Thyroid gland (tissue), 4 donors: Measurements from ENCODE around the gene STAT3. TPM values are rescaled to one million over a fixed set of nuclear protein-coding genes. Genes with fewer than 3 reads are reported as not detected.

Experiments
- DNase-seq, 2 donors: peaks; one replicate each; pipeline ENCODE4 v3.0.0-alpha.2; 2019
- H3K27ac ChIP-seq, 3 donors: fragments of 200-600 bp; sonication (generic); 1 replicate in 2 of 3; 2 replicates in 1 of 3; pipeline ENCODE4 v1.5.1; 2016 to 2019; ENCODE audit warnings: mild to moderate bottlenecking in 1 of 3, moderate library complexity in 1 of 3
- H3K27me3 ChIP-seq: fragments of 200-600 bp; sonication (generic); one replicate; pipeline ENCODE4 v1.5.1; 2019
- H3K36me3 ChIP-seq, 2 donors: fragments of 200-600 bp; sonication (generic); one replicate each; pipeline ENCODE4 v1.5.1; 2016 to 2019
- H3K4me1 ChIP-seq, 2 donors: fragments of 200-600 bp; sonication (generic); one replicate each; pipeline ENCODE4 v1.5.1; 2017 to 2019
- H3K4me3 ChIP-seq, 3 donors: fragments of 200-600 bp; sonication (generic); replicated peaks in 1 of 3; 1 replicate in 2 of 3; 2 replicates in 1 of 3; pipeline ENCODE4 v1.5.1; 2016; ENCODE audit warnings: mild to moderate bottlenecking in 1 of 3
- H3K9me3 ChIP-seq: fragments of 200-600 bp; sonication (generic); one replicate; pipeline ENCODE4 v1.5.1; 2017
- POLR2A ChIP-seq, 2 donors: fragments of 450-650 bp; IDR thresholded peaks; one replicate each; pipeline ENCODE4 v1.6.1; 2017; ENCODE audit warnings: antibody characterized with exemption in 2 of 2, mild to moderate bottlenecking in 2 of 2, moderate library complexity in 1 of 2
- WGBS, 2 donors: methylation state at CpG; one replicate each; pipeline ENCODE4 v1.1.5; 2017; 5-methylcytosine and 5-hydroxymethylcytosine counted together
- intact Hi-C: fragments of 100-400 bp; cut with DNase I; formaldehyde crosslinking; loops from one replicate; pipeline ENCODE4 v1.15.1; 2023
- total RNA-seq, 4 donors: library from RNA; depleted of rRNA; stranded (reverse); fragments of >200 nt; gene quantifications; one replicate each; pipeline ENCODE4 v1.2.3, GENCODE V29; 2016
- TF ChIP-seq, protein P1 (sequence below), 6 experiments: fragments of 200-600 bp in 3 of 6; fragments of 450-650 bp in 3 of 6; sonication (generic) in 3 of 6; IDR thresholded peaks; one replicate each; pipeline ENCODE4 v1.5.1; 2016 to 2019; ENCODE audit warnings: antibody characterized with exemption in 6 of 6, mild to moderate bottlenecking in 2 of 6, inconsistent platforms in 1 of 6, moderate library complexity in 1 of 6

Gene STAT3
- total RNA-seq, 4 donors from 2014 or later = 147 to 292 (median 206) TPM

DNA sequence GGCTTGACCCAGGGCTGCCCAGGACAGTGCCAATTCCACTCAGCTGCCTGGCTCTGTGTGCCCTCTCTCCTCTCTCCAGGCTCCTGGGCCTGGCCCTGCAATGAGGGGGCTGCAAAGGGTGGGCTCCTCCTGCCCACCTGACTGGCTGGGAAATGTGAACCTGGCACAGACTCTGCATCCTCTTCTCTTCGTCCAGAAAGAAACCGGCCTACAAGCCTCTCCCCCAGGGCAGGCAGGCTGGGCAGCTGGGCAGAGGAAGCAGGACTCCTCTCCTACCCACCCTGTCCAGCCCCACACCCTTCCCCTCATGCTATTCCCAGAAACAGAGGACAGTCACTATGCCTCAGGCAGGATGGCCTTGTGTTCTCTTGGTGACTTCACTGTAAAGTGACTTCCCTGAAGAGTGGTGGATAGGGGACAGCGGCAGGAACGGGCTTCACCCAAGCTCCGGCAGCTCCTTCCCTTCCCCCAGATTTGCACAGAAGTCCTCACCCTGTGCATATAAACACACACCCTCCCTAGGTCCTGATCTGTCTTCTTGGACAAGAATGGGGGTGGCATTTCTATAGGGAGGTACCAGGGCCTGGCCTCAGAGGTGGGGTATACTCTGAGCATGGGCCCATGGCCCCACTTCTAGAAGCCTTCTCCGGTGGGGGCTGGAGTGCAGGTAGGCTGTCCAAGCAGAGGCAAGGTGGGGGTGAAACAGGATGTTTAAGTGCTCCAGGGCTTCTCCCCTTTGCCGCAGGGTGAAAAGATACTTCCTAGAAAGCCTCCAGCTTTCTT is 104.8 kb downstream of the STAT3 start:
- intact Hi-C loops = no loop called here
- H3K36me3 ChIP-seq = no peaks in the 10 kb centered on the region
- no peak overlapping the region for H3K27ac ChIP-seq
- H3K4me3 ChIP-seq = no peak overlapping the region
- peaks cover 15 to 18% of the 10 kb centered on the region in 2 donors for H3K4me1 ChIP-seq
- DNase-seq = no peak
- TF ChIP-seq, protein P1, sequence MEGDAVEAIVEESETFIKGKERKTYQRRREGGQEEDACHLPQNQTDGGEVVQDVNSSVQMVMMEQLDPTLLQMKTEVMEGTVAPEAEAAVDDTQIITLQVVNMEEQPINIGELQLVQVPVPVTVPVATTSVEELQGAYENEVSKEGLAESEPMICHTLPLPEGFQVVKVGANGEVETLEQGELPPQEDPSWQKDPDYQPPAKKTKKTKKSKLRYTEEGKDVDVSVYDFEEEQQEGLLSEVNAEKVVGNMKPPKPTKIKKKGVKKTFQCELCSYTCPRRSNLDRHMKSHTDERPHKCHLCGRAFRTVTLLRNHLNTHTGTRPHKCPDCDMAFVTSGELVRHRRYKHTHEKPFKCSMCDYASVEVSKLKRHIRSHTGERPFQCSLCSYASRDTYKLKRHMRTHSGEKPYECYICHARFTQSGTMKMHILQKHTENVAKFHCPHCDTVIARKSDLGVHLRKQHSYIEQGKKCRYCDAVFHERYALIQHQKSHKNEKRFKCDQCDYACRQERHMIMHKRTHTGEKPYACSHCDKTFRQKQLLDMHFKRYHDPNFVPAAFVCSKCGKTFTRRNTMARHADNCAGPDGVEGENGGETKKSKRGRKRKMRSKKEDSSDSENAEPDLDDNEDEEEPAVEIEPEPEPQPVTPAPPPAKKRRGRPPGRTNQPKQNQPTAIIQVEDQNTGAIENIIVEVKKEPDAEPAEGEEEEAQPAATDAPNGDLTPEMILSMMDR (IDR thresholded peaks at IDR 0.05) = no peak
- no peak for TF ChIP-seq POLR2A (IDR thresholded peaks at IDR 0.05)
- 60 to 85% methylated on average over 3 to 7 of the region's 7 CpGs for WGBS, 2 donors
- no peaks in the 10 kb centered on the region for H3K27me3 ChIP-seq
- H3K9me3 ChIP-seq = no peaks in the 10 kb centered on the region

DNA sequence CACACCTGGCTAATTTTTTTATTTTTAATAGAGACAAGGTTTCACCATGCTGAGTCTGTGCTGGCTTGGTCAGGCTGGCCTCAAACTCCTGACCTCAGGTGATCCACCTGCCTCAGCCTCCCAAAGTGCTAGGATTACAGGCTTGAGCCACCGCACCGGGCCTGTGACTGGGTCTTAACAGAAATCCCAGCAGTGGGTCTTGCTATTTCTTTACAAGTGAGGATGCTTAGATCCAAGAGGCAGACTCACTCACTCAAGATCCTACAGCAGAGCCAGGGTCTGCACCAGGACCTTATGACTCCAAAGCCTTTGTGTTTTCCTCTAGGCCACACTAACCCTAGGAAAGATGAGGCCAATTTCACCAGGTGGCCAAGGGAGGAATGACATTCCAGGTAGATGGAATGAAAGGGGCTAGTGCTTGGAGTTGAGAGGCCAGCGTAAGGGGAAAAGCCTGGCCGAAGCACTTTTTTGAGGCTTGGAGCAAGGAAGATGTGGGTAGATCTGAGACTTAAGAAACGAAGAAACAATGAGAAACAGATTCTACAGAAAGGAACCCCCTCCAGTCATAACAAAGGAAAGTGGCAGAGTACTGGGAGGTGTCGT is 105.7 kb downstream of the STAT3 start:
- no peaks in the 10 kb centered on the region for H3K9me3 ChIP-seq
- peaks cover 11 to 13% of the 10 kb centered on the region in 2 donors for H3K4me1 ChIP-seq
- TF ChIP-seq POLR2A (IDR thresholded peaks at IDR 0.05) = no peak
- no peak overlapping the region for H3K27ac ChIP-seq
- WGBS, 2 donors = 88 to 92% methylated on average over 6 of the region's 6 CpGs
- intact Hi-C loops = no loop called here
- DNase-seq = no peak
- no peaks in the 10 kb centered on the region for H3K36me3 ChIP-seq
- H3K27me3 ChIP-seq = no peaks in the 10 kb centered on the region
- H3K4me3 ChIP-seq = no peak overlapping the region

DNA sequence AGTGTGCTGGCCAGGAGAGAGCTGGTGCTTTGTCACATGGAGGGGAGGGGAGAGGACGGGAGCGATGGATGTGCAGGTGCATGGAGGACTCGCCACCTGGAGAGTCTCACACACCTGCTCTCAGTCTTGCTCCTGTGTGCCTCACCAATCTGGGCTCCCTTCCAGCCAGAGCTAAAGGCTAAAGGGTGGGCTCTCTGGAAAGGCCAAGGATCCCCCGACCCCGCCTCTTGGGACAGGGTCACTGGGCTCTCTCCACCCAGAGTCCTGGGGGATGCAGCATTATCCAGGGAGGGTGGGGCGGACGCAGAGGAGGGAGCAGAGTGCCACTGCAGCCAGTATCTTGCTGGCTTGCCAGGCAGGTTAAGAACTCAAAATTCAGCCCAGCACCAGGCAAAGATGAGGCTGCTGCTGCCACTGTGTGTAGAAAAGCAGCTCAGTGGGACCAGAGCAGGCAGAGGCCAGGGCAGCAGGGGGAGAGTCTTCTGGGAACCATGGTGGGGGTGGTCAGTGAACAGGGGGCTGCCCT is 106.6 kb downstream of the STAT3 start:
- peaks cover 2 to 9% of the 10 kb centered on the region in 2 donors for H3K4me1 ChIP-seq
- TF ChIP-seq, protein P1 (IDR thresholded peaks at IDR 0.05) = no peak
- no peak for TF ChIP-seq POLR2A (IDR thresholded peaks at IDR 0.05)
- H3K27me3 ChIP-seq = no peaks in the 10 kb centered on the region
- no peak overlapping the region for H3K4me3 ChIP-seq
- intact Hi-C loops = no loop called here
- H3K9me3 ChIP-seq = no peaks in the 10 kb centered on the region
- peak; percentile 5 to 10 for DNase-seq
- WGBS, 2 donors = 62 to 78% methylated on average over 5 to 7 of the region's 7 CpGs
- no peaks in the 10 kb centered on the region for H3K36me3 ChIP-seq
- H3K27ac ChIP-seq = no peak overlapping the region

DNA sequence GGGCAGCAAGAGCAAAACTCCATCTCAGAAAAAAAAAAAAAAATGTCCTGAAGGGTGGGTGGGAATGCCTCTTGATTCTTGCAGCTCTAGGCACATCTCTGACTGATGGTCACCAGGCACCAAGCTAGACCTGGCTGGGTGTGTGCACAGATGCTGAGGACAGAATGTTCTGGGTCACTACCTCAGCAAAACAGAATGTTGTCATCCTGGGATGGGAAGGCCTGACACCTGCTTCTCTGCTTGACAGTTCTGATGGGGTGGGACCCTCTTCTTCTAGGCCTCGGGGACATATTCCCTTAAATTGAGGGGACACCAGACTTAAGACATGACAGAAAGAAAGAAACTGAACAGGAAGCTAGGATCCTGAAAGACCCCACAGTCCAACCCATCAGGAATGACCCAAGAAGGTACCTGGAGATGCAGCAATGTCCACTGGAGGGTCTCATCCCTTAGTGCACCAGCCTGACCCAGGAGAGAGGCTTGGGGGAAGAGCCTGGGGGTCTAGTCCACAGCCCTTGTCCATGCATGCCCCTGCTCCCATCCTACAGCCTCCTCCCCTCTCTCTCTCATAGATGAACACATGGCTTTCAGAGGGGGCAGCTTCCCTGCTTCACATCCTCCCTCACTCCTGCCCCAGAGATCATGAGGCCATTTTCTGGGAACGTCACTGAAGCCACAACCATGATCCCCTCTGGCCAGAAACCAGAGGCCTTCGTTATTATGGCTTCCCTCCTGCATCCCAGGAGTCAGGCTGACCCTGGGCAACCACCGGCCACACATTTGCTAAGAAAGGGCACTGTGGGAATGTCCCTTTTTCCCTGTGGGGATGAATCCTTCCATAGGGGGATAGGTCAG is 108.2 kb downstream of the STAT3 start:
- WGBS, 2 donors = 95 to 96% methylated on average over 4 of the region's 4 CpGs
- Histone ChIP-seq H3K27me3 (no peaks in the 10 kb centered on the region), H3K36me3 (no peaks in the 10 kb centered on the region), H3K4me3 (no peak overlapping the region), H3K9me3 (no peaks in the 10 kb centered on the region), H3K27ac (no peak overlapping the region), H3K4me1 (peaks cover 3 to 7% of the 10 kb centered on the region in 2 donors)
- TF ChIP-seq, protein P1 (IDR thresholded peaks at IDR 0.05) = no peak
- TF ChIP-seq POLR2A (IDR thresholded peaks at IDR 0.05) = no peak
- DNase-seq = no peak
- intact Hi-C loops = no loop called here

DNA sequence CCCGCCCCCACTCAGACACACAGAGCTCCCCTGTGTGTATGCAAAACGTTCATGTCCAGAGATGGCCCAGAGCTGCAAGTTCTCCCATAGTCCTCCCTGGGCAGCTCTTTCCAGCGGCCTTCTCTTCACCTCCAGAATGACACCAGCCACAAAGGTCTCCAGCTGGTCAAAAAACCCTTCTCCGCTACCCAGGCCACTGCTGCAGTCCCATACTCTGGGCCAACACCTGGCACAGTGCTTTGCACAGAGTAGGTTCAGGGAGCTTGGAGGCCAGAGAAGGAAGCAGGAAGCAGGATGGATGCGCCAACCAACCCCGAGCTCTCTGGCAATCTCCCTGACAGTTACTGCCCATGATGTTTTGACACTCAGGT is 110.9 kb downstream of the STAT3 start:
- intact Hi-C loops = no loop called here
- TF ChIP-seq POLR2A (IDR thresholded peaks at IDR 0.05) = no peak
- TF ChIP-seq, protein P1 (IDR thresholded peaks at IDR 0.05) = no peak
- 66 to 67% methylated on average over 6 of the region's 6 CpGs for WGBS, 2 donors

More for the DNA sequence above, 110.9 kb downstream of the STAT3 start:
- H3K36me3 ChIP-seq = no peaks in the 10 kb centered on the region
- H3K27ac ChIP-seq = peak overlapping the region in 2 of 3 donors; percentile 54 to 85
- H3K4me3 ChIP-seq = no peak overlapping the region
- DNase-seq = no peak
- no peaks in the 10 kb centered on the region for H3K27me3 ChIP-seq
- peaks cover 4 to 15% of the 10 kb centered on the region in 2 donors for H3K4me1 ChIP-seq
- no peaks in the 10 kb centered on the region for H3K9me3 ChIP-seq
